Activated CD4-positive, alpha-beta T cell treated with anti-CD3 and anti-CD28 coated beads for 36 hours (primary cell): ENCODE results near the gene VPS54. TPM values are rescaled to one million over a fixed set of nuclear protein-coding genes. Genes with fewer than 3 reads are reported as not detected.
"Not testable (repeated sequence)": the region's sequence is repeated elsewhere in the genome, so short reads cannot be mapped to it uniquely, and the experiment has no call there.

Experiments
- ATAC-seq: fragments of 200-7000 bp; cut with Tn5 transposase; one replicate; pipeline ENCODE4 v1.10.0; 2021; ENCODE audit warnings: mild to moderate bottlenecking, moderate library complexity
- CTCF ChIA-PET: fragments of 350-600 bp; sonication (Branson Sonifier 250); formaldehyde crosslinking; loops from one replicate; lab custom pipeline; 2021; ENCODE audit warnings: antibody characterized with exemption; lab: Charles Lee
- POLR2A ChIA-PET: fragments of 350-600 bp; sonication (Branson Sonifier 250); formaldehyde crosslinking; loops from one replicate; lab custom pipeline; 2021; ENCODE audit warnings: antibody characterized with exemption, inconsistent platforms; lab: Charles Lee
- DNase-seq: peaks from one replicate; pipeline ENCODE4 v3.0.0-alpha.2; 2020
- H3K27ac Mint-ChIP-seq: one replicate; pipeline ENCODE4 v1.8.0; 2021; ENCODE audit warnings: mixed read lengths
- H3K27me3 Mint-ChIP-seq: one replicate; pipeline ENCODE4 v1.8.0; 2021; ENCODE audit warnings: mixed read lengths
- H3K36me3 Mint-ChIP-seq: one replicate; pipeline ENCODE4 v1.8.0; 2021; ENCODE audit warnings: low read depth, mixed read lengths
- H3K4me1 Mint-ChIP-seq: one replicate; pipeline ENCODE4 v1.8.0; 2021; ENCODE audit warnings: mixed read lengths
- H3K4me3 Mint-ChIP-seq: one replicate; pipeline ENCODE4 v1.8.0; 2021; ENCODE audit warnings: mild to moderate bottlenecking, moderate library complexity, mixed read lengths
- H3K9me3 Mint-ChIP-seq: one replicate; pipeline ENCODE4 v1.8.0; 2021; ENCODE audit warnings: low read depth, mixed read lengths
- intact Hi-C, 2 experiments: fragments of 100-400 bp; cut with DNase I in 1 of 2; cut with micrococcal nuclease in 1 of 2; formaldehyde crosslinking; loops; one replicate each; pipeline versions ENCODE4 v1.14.2 to v1.15.1; 2022 to 2024; cut with DNase I, micrococcal nuclease
- total RNA-seq, 2 experiments: library from RNA; stranded (reverse); gene quantifications; one replicate each; pipeline ENCODE4 v1.2.3, GENCODE V29; 2021

VPS54 gene
- total RNA-seq, 2 experiments from 2014 or later, result 9.0 to 11.7 TPM

DNA sequence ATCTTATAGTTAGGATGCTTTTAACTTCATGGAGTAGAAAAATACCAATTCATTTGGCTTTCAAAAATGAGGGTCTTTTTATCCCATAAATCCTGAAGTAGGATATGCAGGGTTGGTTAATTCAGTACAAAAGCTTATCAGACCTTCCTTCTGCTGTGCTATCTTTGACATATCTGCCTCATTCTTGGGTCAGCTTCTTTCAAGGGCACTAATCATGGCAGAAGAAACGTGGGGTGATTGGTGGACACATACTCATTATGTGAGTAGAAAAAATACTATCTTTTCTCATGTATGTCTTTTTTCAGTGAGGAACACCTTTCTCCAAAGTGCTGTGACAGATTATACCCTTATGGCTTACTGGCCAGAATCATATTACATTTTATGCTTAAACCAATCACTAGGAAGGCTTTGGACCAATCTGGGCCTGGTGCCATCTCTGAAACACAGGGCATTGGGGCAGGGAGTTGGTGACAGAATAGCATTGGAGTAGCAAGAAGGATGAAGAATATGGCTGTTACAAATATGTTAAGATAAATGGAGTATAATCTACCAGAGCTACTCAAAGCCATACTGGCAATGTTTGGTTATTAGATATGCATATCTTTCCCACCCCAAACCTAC lies 167.4 kb downstream of the VPS54 start:
- ChIA-PET POLR2A (interaction anchor here (1.3 kb wide), 1 partner anchor 10 kb away, joined by 8 read pairs; the partner anchor contains the start of gene UGP2), CTCF (interaction anchor here (0.7 to 4.9 kb wide), 3 partner anchors 10 to 128 kb away, joined by 3 to 19 read pairs (median 19); partner anchors contain the start of gene UGP2)
- no peak for ATAC-seq
- H3K9me3 Mint-ChIP-seq, result peaks cover 4% of the 10 kb centered on the region
- peaks cover 68% of the 10 kb centered on the region for H3K4me1 Mint-ChIP-seq
- no peaks in the 10 kb centered on the region for H3K27me3 Mint-ChIP-seq
- H3K4me3 Mint-ChIP-seq, result no peak overlapping the region
- H3K27ac Mint-ChIP-seq, result no peak overlapping the region
- H3K36me3 Mint-ChIP-seq, result peaks cover 24% of the 10 kb centered on the region
- intact Hi-C loops, result no loop called here
- DNase-seq, result no peak

- ATAC-seq (peak; percentile 78), DNase-seq (no peak)
- Mint-ChIP-seq H3K36me3 (peaks cover 19% of the 10 kb centered on the region), H3K4me1 (peaks cover 63% of the 10 kb centered on the region), H3K27me3 (no peaks in the 10 kb centered on the region), H3K27ac (no peak overlapping the region), H3K4me3 (no peak overlapping the region), H3K9me3 (peaks cover 4% of the 10 kb centered on the region)
- CTCF ChIA-PET, result interaction anchor here (1.2 to 4.9 kb wide), 2 partner anchors 9 to 11 kb away, joined by 5 to 19 read pairs; partner anchors contain the start of gene UGP2
- intact Hi-C loops, result no loop called here
- POLR2A ChIA-PET, result no interaction called here
Observed at GRCh38 chr2:63850649-63851048, 168.6 kb downstream of the VPS54 start.

DNA sequence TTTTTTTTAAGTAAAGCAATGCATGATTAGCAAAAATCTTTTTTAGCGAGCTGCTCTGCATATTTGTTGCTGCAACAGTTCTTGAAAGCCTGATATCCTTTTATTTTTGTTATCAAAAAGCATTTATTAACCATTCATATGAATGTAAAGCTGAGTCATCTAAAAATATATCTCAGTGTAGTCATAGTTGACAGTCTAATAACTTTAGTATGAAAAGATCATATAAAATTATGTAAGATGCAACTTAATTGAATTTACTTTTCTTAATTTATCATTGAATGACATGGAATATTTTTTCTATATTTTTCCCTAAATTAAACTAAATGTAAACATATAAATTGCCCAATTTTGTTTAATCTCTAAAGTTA lies 169.0 kb downstream of the VPS54 start:
- intact Hi-C loops, result no loop called here
- peaks cover 62% of the 10 kb centered on the region for H3K4me1 Mint-ChIP-seq
- no peak overlapping the region for H3K4me3 Mint-ChIP-seq
- DNase-seq (no peak), ATAC-seq (no peak)
- CTCF ChIA-PET, result interaction anchor here (1.2 to 1.7 kb wide), 2 partner anchors 11 kb away, joined by 5 to 7 read pairs; no protein-coding TSS in a partner anchor
- peaks cover 18% of the 10 kb centered on the region for H3K36me3 Mint-ChIP-seq
- H3K9me3 Mint-ChIP-seq, result peaks cover 4% of the 10 kb centered on the region
- POLR2A ChIA-PET, result no interaction called here
- H3K27ac Mint-ChIP-seq, result no peak overlapping the region
- no peaks in the 10 kb centered on the region for H3K27me3 Mint-ChIP-seq

- Mint-ChIP-seq H3K27ac (no peak overlapping the region), H3K27me3 (no peaks in the 10 kb centered on the region), H3K4me1 (peaks cover 63% of the 10 kb centered on the region), H3K9me3 (peaks cover 4% of the 10 kb centered on the region), H3K36me3 (peaks cover 16% of the 10 kb centered on the region), H3K4me3 (no peak overlapping the region)
- intact Hi-C loops, result loop anchor here in 1 of 2 experiments (10.0 kb wide), 1 partner anchor 365 kb away; no protein-coding TSS in a partner anchor
- no peak for DNase-seq
- ATAC-seq, result no peak
- ChIA-PET POLR2A (no interaction called here), CTCF (interaction anchor here (1.7 kb wide), 1 partner anchor 11 kb away, joined by 7 read pairs; no protein-coding TSS in a partner anchor)
Observed at GRCh38 chr2:63849381-63850203, 169.6 kb downstream of the VPS54 start.

GRCh38 chr2:63847571-63847970 lies 171.7 kb downstream of the VPS54 start:
- H3K27ac Mint-ChIP-seq, DNase-seq, CTCF ChIA-PET, POLR2A ChIA-PET, H3K4me3 Mint-ChIP-seq, ATAC-seq, H3K9me3 Mint-ChIP-seq, H3K27me3 Mint-ChIP-seq: not testable (repeated sequence)
- intact Hi-C loops, result loop anchor here in 1 of 2 experiments (10.0 kb wide), 1 partner anchor 367 kb away; no protein-coding TSS in a partner anchor
- peaks cover 61% of the 10 kb centered on the region for H3K4me1 Mint-ChIP-seq
- H3K36me3 Mint-ChIP-seq, result peaks cover 16% of the 10 kb centered on the region

- peaks cover 24% of the 10 kb centered on the region for H3K36me3 Mint-ChIP-seq
- ATAC-seq (no peak), DNase-seq (no peak)
- H3K27ac Mint-ChIP-seq, result no peak overlapping the region
- H3K9me3 Mint-ChIP-seq, result peaks cover 4% of the 10 kb centered on the region
- ChIA-PET CTCF (interaction anchor here (0.9 kb wide), 1 partner anchor 14 kb away, joined by 3 read pairs; no protein-coding TSS in a partner anchor), POLR2A (no interaction called here)
- intact Hi-C loops, result loop anchor here in 1 of 2 experiments (10.0 kb wide), 1 partner anchor 368 kb away; no protein-coding TSS in a partner anchor
- H3K27me3 Mint-ChIP-seq, result no peaks in the 10 kb centered on the region
- no peak overlapping the region for H3K4me3 Mint-ChIP-seq
- peaks cover 55% of the 10 kb centered on the region for H3K4me1 Mint-ChIP-seq
Observed at GRCh38 chr2:63846487-63846886, 172.7 kb downstream of the VPS54 start.

GRCh38 chr2:63845866-63846265 lies 173.4 kb downstream of the VPS54 start:
- H3K36me3 Mint-ChIP-seq, result peaks cover 24% of the 10 kb centered on the region
- DNase-seq, result no peak
- ChIA-PET CTCF (interaction anchor here (0.9 to 5.5 kb wide), 2 partner anchors 15 to 16 kb away, joined by 3 to 33 read pairs; no protein-coding TSS in a partner anchor), POLR2A (no interaction called here)
- H3K4me3 Mint-ChIP-seq, result no peak overlapping the region
- peaks cover 4% of the 10 kb centered on the region for H3K9me3 Mint-ChIP-seq
- ATAC-seq, result no peak
- no peaks in the 10 kb centered on the region for H3K27me3 Mint-ChIP-seq
- H3K4me1 Mint-ChIP-seq, result peaks cover 51% of the 10 kb centered on the region
- intact Hi-C loops, result loop anchor here in 1 of 2 experiments (10.0 kb wide), 1 partner anchor 369 kb away; no protein-coding TSS in a partner anchor
- H3K27ac Mint-ChIP-seq, result no peak overlapping the region

DNA sequence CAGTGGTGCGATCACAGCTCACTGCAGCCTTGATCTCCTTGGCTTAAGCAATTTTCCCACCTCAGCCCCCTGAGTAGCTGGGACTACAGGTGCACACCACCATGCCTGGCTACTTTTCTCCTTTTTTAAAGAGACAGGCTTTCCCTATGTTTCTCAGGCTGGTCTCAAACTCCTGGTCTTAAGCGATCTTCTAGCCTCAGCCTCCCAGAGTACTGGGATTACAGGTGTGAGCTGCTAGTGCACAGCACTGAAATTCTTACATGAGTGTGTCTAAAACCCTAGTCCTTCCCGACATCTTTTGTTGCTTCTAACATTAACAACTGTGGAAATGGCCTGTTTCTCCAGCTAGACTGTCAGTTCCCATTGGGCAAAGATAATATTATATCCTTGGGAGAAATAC lies 174.6 kb downstream of the VPS54 start:
- intact Hi-C loops, result loop anchor here (5.0 to 10.0 kb wide), 5 partner anchors 370 to 1647 kb away; partner anchors contain the start of genes ACTR2 (in 1 of the 2), B3GNT2 (in 1 of the 2), OTX1 (in 1 of the 2) and SPRED2 (in 1 of the 2)
- ATAC-seq, result no peak
- peaks cover 24% of the 10 kb centered on the region for H3K36me3 Mint-ChIP-seq
- no peak for DNase-seq
- H3K27me3 Mint-ChIP-seq, result no peaks in the 10 kb centered on the region
- H3K9me3 Mint-ChIP-seq, result peaks cover 4% of the 10 kb centered on the region
- no peak overlapping the region for H3K27ac Mint-ChIP-seq
- peaks cover 54% of the 10 kb centered on the region for H3K4me1 Mint-ChIP-seq
- H3K4me3 Mint-ChIP-seq, result no peak overlapping the region
- ChIA-PET CTCF (interaction anchor here (0.8 to 5.5 kb wide), 3 partner anchors 11 to 17 kb away, joined by 3 to 33 read pairs (median 4); no protein-coding TSS in a partner anchor), POLR2A (no interaction called here)

GRCh38 chr2:63843791-63844190 lies 175.4 kb downstream of the VPS54 start:
- CTCF ChIA-PET, result interaction anchor here (1.0 to 5.5 kb wide), 3 partner anchors 13 to 1213 kb away, joined by 3 to 33 read pairs (median 3); no protein-coding TSS in a partner anchor
- H3K36me3 Mint-ChIP-seq, result peaks cover 24% of the 10 kb centered on the region
- DNase-seq (no peak), ATAC-seq (no peak)
- no peak overlapping the region for H3K27ac Mint-ChIP-seq
- H3K9me3 Mint-ChIP-seq, result peaks cover 4% of the 10 kb centered on the region
- peaks cover 51% of the 10 kb centered on the region for H3K4me1 Mint-ChIP-seq
- POLR2A ChIA-PET, result interaction anchor here (0.7 kb wide), 1 partner anchor 11 kb away, joined by 12 read pairs; no protein-coding TSS in a partner anchor
- H3K4me3 Mint-ChIP-seq, result peak overlapping the region; percentile 4
- intact Hi-C loops, result loop anchor here (5.0 to 10.0 kb wide), 5 partner anchors 371 to 1646 kb away; partner anchors contain the start of genes ACTR2 (in 1 of the 2), B3GNT2 (in 1 of the 2), OTX1 (in 1 of the 2) and SPRED2 (in 1 of the 2)
- no peaks in the 10 kb centered on the region for H3K27me3 Mint-ChIP-seq

- H3K27ac Mint-ChIP-seq, result peak overlapping the region; percentile 98
- ChIA-PET CTCF (interaction anchor here (0.8 to 5.5 kb wide), 7 partner anchors 10 to 1214 kb away, joined by 3 to 33 read pairs (median 3); no protein-coding TSS in a partner anchor), POLR2A (interaction anchor here (2.1 to 3.2 kb wide), 2 partner anchors 10 to 13 kb away, joined by 8 to 14 read pairs; no protein-coding TSS in a partner anchor)
- DNase-seq (no peak), ATAC-seq (no peak)
- H3K27me3 Mint-ChIP-seq, result no peaks in the 10 kb centered on the region
- H3K4me3 Mint-ChIP-seq, result peak overlapping the region; percentile 92
- peaks cover 4% of the 10 kb centered on the region for H3K9me3 Mint-ChIP-seq
- peaks cover 51% of the 10 kb centered on the region for H3K4me1 Mint-ChIP-seq
- peaks cover 24% of the 10 kb centered on the region for H3K36me3 Mint-ChIP-seq
- intact Hi-C loops, result loop anchor here (5.0 to 10.0 kb wide), 5 partner anchors 372 to 1646 kb away; partner anchors contain the start of genes ACTR2 (in 1 of the 2), B3GNT2 (in 1 of the 2), OTX1 (in 1 of the 2) and SPRED2 (in 1 of the 2)
Observed at GRCh38 chr2:63843093-63843492, 176.1 kb downstream of the VPS54 start.
